CD14-positive monocyte (primary cell): Measurements from ENCODE around the gene PWWP3B. TPM values are rescaled to one million over a fixed set of nuclear protein-coding genes. Genes with fewer than 3 reads are reported as not detected.
"Not testable (repeated sequence)": the region's sequence is repeated elsewhere in the genome, so short reads cannot be mapped to it uniquely, and the experiment has no call there.

Experiments used
- DNase-seq, 3 donors: peaks; one replicate each; pipeline ENCODE4 v3.0.0-alpha.2; 2011 to 2022
- H2AFZ ChIP-seq: 2 replicates; pipeline ENCODE4 v1.6.0; 2012; ENCODE audit warnings: mild to moderate bottlenecking, low read depth, low read length, inconsistent platforms; ENCODE audit not compliant: insufficient read depth, poor library complexity, severe bottlenecking
- H3K27ac ChIP-seq, 2 donors: 1 replicate in 1 of 2; 2 replicates in 1 of 2; pipeline ENCODE4 v1.5.1; 2012 to 2013; ENCODE audit warnings: low read length in 2 of 2, control low read depth in 1 of 2, inconsistent platforms in 1 of 2, low read depth in 1 of 2, mild to moderate bottlenecking in 1 of 2
- H3K27me3 ChIP-seq, 2 donors: one replicate each; pipeline versions ENCODE4 v1.6.0 to v1.6.1; 2011 to 2013; ENCODE audit warnings: low read length in 2 of 2; ENCODE audit not compliant: control insufficient read depth in 2 of 2, insufficient read depth in 2 of 2
- H3K36me3 ChIP-seq, 2 donors: replicated peaks in 1 of 2; 1 replicate in 1 of 2; 2 replicates in 1 of 2; pipeline versions ENCODE4 v1.5.1 to v1.6.1; 2012 to 2013; ENCODE audit warnings: low read length in 2 of 2, control low read depth in 1 of 2, inconsistent platforms in 1 of 2, mild to moderate bottlenecking in 1 of 2; ENCODE audit not compliant: insufficient read depth in 2 of 2, control insufficient read depth in 1 of 2
- H3K4me1 ChIP-seq, 2 donors: 1 replicate in 1 of 2; 2 replicates in 1 of 2; pipeline versions ENCODE4 v1.5.1 to v1.6.1; 2012 to 2013; ENCODE audit warnings: low read length in 2 of 2, control low read depth in 1 of 2, inconsistent platforms in 1 of 2, mild to moderate bottlenecking in 1 of 2, moderate library complexity in 1 of 2; ENCODE audit not compliant: insufficient read depth in 2 of 2, control insufficient read depth in 1 of 2
- H3K4me2 ChIP-seq: replicated peaks from 2 replicates; pipeline ENCODE3; 2012; ENCODE audit warnings: low read length, moderate library complexity, mild to moderate bottlenecking; ENCODE audit not compliant: poor library complexity, severe bottlenecking; ENCODE audit errors: extremely low read depth
- H3K4me3 ChIP-seq, 3 experiments: fragments of 200-600 bp in 1 of 3; sonication (generic) in 1 of 3; replicated peaks in 1 of 3; 1 replicate in 2 of 3; 2 replicates in 1 of 3; pipeline ENCODE4 v1.5.1; 2011 to 2013; ENCODE audit warnings: low read length in 3 of 3, mild to moderate bottlenecking in 3 of 3, control low read depth in 2 of 3, low read depth in 2 of 3, inconsistent platforms in 1 of 3, moderate library complexity in 1 of 3
- H3K79me2 ChIP-seq: 2 replicates; pipeline ENCODE4 v1.6.0; 2012; ENCODE audit warnings: mild to moderate bottlenecking, control low read depth, inconsistent platforms, low read length, moderate library complexity; ENCODE audit not compliant: insufficient read depth
- H3K9ac ChIP-seq: 2 replicates; pipeline ENCODE4 v1.6.0; 2017; ENCODE audit warnings: low read length, mild to moderate bottlenecking; ENCODE audit not compliant: insufficient read depth, poor library complexity, severe bottlenecking
- H3K9me3 ChIP-seq, 2 donors: replicated peaks in 1 of 2; 1 replicate in 1 of 2; 2 replicates in 1 of 2; pipeline versions ENCODE4 v1.5.1 to v1.6.1; 2012 to 2013; ENCODE audit warnings: low read length in 2 of 2, control low read depth in 1 of 2; ENCODE audit not compliant: control insufficient read depth in 1 of 2, insufficient read depth in 1 of 2
- H4K20me1 ChIP-seq: 2 replicates; pipeline ENCODE4 v1.6.0; 2012; ENCODE audit warnings: mild to moderate bottlenecking, low read length, control low read depth, moderate library complexity; ENCODE audit not compliant: insufficient read depth
- H3K27ac Mint-ChIP-seq, 7 donors: one replicate each; pipeline ENCODE4 v1.8.0; 2020; ENCODE audit warnings: mild to moderate bottlenecking in 7 of 7, mixed read lengths in 7 of 7, moderate library complexity in 6 of 7, inconsistent platforms in 2 of 7
- H3K27me3 Mint-ChIP-seq, 3 donors: one replicate each; pipeline ENCODE4 v1.8.0; 2021 to 2022; ENCODE audit warnings: low read depth in 3 of 3, mild to moderate bottlenecking in 3 of 3, mixed read lengths in 3 of 3, moderate library complexity in 3 of 3, inconsistent platforms in 1 of 3
- H3K36me3 Mint-ChIP-seq, 2 donors: one replicate each; pipeline ENCODE4 v1.8.0; 2020; ENCODE audit warnings: mixed read lengths in 2 of 2, inconsistent platforms in 1 of 2, mild to moderate bottlenecking in 1 of 2
- H3K4me1 Mint-ChIP-seq: one replicate; pipeline ENCODE4 v1.8.0; 2020; ENCODE audit warnings: mild to moderate bottlenecking, mixed read lengths
- H3K4me3 Mint-ChIP-seq, 2 donors: one replicate each; pipeline ENCODE4 v1.8.0; 2020; ENCODE audit warnings: mild to moderate bottlenecking in 2 of 2, mixed read lengths in 2 of 2, moderate library complexity in 1 of 2
- H3K9me3 Mint-ChIP-seq, 7 donors: one replicate each; pipeline ENCODE4 v1.8.0; 2020 to 2022; ENCODE audit warnings: mixed read lengths in 7 of 7, mild to moderate bottlenecking in 6 of 7, moderate library complexity in 6 of 7, inconsistent platforms in 2 of 7
- CTCF ChIP-seq: fragments of 200-600 bp; IDR thresholded peaks from one replicate; pipeline ENCODE4 v1.8.0; 2022; ENCODE audit warnings: antibody characterized with exemption, mild to moderate bottlenecking
- WGBS: methylation state at CpG from one replicate; pipeline ENCODE4 v1.1.5; 2013; ENCODE audit warnings: missing lambda C conversion rate; ENCODE audit not compliant: insufficient coverage; 5-methylcytosine and 5-hydroxymethylcytosine counted together
- intact Hi-C, 2 donors: fragments of 100-400 bp; cut with micrococcal nuclease; formaldehyde crosslinking; loops; one replicate each; pipeline versions ENCODE4 v1.15.0 to v1.15.1; 2023
- polyA plus RNA-seq, 3 donors: library from polyadenylated mRNA; depleted of rRNA in 1 of 3; unstranded in 2 of 3; stranded (reverse) in 1 of 3; fragments of 300-500 nt in 2 of 3; fragments of >200 nt in 1 of 3; fragmentation: Illumina TruSeq in 2 of 3; gene quantifications; 1 replicate in 2 of 3; 2 replicates in 1 of 3; pipeline ENCODE4 v1.2.3, GENCODE V29; 2012 to 2021

PWWP3B gene
- polyA plus RNA-seq, 3 donors, result not detected

- H4K20me1 ChIP-seq, result no peaks in the 10 kb centered on the region
- H3K9me3 Mint-ChIP-seq, result peaks cover 2 to 8% (median 3%) of the 10 kb centered on the region in 7 donors
- H3K4me1 ChIP-seq, result no peaks in the 10 kb centered on the region
- no peaks in the 10 kb centered on the region for H3K36me3 Mint-ChIP-seq
- no peak overlapping the region for H3K27ac Mint-ChIP-seq
- H3K27me3 Mint-ChIP-seq, result peaks cover 0 to 5% (median 0%) of the 10 kb centered on the region in 3 donors
- no peaks in the 10 kb centered on the region for H3K27me3 ChIP-seq
- no peak overlapping the region for H3K4me3 ChIP-seq
- H3K9me3 ChIP-seq, result no peaks in the 10 kb centered on the region
- intact Hi-C loops, result no loop called here
- TF ChIP-seq CTCF, result no peak
- no peak overlapping the region for H3K4me2 ChIP-seq
- H3K36me3 ChIP-seq, result no peaks in the 10 kb centered on the region
- no peak overlapping the region for H3K4me3 Mint-ChIP-seq
- no CpG with 5 or more reads among the region's 4 CpGs for WGBS
- H3K79me2 ChIP-seq, result no peaks in the 10 kb centered on the region
- DNase-seq, result no peak
- no peak overlapping the region for H3K9ac ChIP-seq
- no peak overlapping the region for H2AFZ ChIP-seq
- H3K27ac ChIP-seq, result no peak overlapping the region
- H3K4me1 Mint-ChIP-seq, result no peaks in the 10 kb centered on the region
These were observed 9.8 kb downstream of the PWWP3B start for GRCh38 chrX:106177982-106178321.

- no CpG with 5 or more reads among the region's 5 CpGs for WGBS
- Mint-ChIP-seq H3K36me3 (no peaks in the 10 kb centered on the region), H3K9me3 (peaks cover 2 to 8% (median 5%) of the 10 kb centered on the region in 7 donors), H3K4me3 (no peak overlapping the region), H3K4me1 (no peaks in the 10 kb centered on the region), H3K27ac (no peak overlapping the region), H3K27me3 (peaks cover 0 to 5% (median 0%) of the 10 kb centered on the region in 3 donors)
- no peaks in the 10 kb centered on the region for H3K4me1 ChIP-seq
- no peaks in the 10 kb centered on the region for H3K79me2 ChIP-seq
- H3K27me3 ChIP-seq, result no peaks in the 10 kb centered on the region
- DNase-seq, result no peak
- no peaks in the 10 kb centered on the region for H3K9me3 ChIP-seq
- H4K20me1 ChIP-seq, result no peaks in the 10 kb centered on the region
- no peak overlapping the region for H3K4me3 ChIP-seq
- no peak overlapping the region for H2AFZ ChIP-seq
- H3K27ac ChIP-seq, result no peak overlapping the region
- no peaks in the 10 kb centered on the region for H3K36me3 ChIP-seq
- no peak overlapping the region for H3K9ac ChIP-seq
- intact Hi-C loops, result no loop called here
- no peak overlapping the region for H3K4me2 ChIP-seq
- TF ChIP-seq CTCF, result no peak
These were observed 10.7 kb downstream of the PWWP3B start for GRCh38 chrX:106178826-106179225.

- WGBS, result 94% methylated on average over 2 of the region's 6 CpGs
- H3K27ac ChIP-seq, H3K9me3 ChIP-seq, H3K4me3 Mint-ChIP-seq, H3K79me2 ChIP-seq, H4K20me1 ChIP-seq, H2AFZ ChIP-seq, DNase-seq, H3K27me3 ChIP-seq, H3K4me2 ChIP-seq, H3K36me3 ChIP-seq, H3K27me3 Mint-ChIP-seq, H3K36me3 Mint-ChIP-seq, H3K4me1 ChIP-seq, intact Hi-C loops, H3K4me3 ChIP-seq, H3K27ac Mint-ChIP-seq, H3K4me1 Mint-ChIP-seq, H3K9ac ChIP-seq: not testable (repeated sequence)
- peaks cover 0 to 11% (median 6%) of the 10 kb centered on the region in 7 donors for H3K9me3 Mint-ChIP-seq
These were observed 15.6 kb downstream of the PWWP3B start for GRCh38 chrX:106183685-106184084.
